ENCODE measurements around the gene ARHGAP1. TPM values are rescaled to one million over a fixed set of nuclear protein-coding genes. Genes with fewer than 3 reads are reported as not detected.

Gene ARHGAP1
- total RNA-seq, 1 experiment from 2014 or later = 65.4 TPM

GRCh38 chr11:46640036-46640788 lies 60.2 kb downstream of the ARHGAP1 start:
- Mint-ChIP-seq H3K27ac (ENCODE audit: unreplicated experiment) (peak overlapping the region; percentile 48), H3K36me3 (ENCODE audit: insufficient read depth, unreplicated experiment) (peaks cover 8% of the 10 kb centered on the region), H3K4me1 (ENCODE audit: low read depth, unreplicated experiment) (peaks cover 27% of the 10 kb centered on the region), H3K27me3 (ENCODE audit: unreplicated experiment) (no peaks in the 10 kb centered on the region), H3K4me3 (ENCODE audit: low read depth, unreplicated experiment) (peak overlapping the region; percentile 30), H3K9me3 (ENCODE audit: low read depth, unreplicated experiment) (no peaks in the 10 kb centered on the region)
- no peak for DNase-seq
- no peak for TF ChIP-seq CTCF (IDR thresholded peaks at IDR 0.05; ENCODE audit: unreplicated experiment)
- BruUV-seq (replicated peaks) = no TSS peak
- CTCF ChIA-PET = no interaction called here
- intact Hi-C loops (cut with micrococcal nuclease; ENCODE audit: unreplicated experiment) = no loop called here

- Mint-ChIP-seq H3K27ac (ENCODE audit: unreplicated experiment) (peak overlapping the region; percentile 48), H3K9me3 (ENCODE audit: low read depth, unreplicated experiment) (no peaks in the 10 kb centered on the region), H3K27me3 (ENCODE audit: unreplicated experiment) (no peaks in the 10 kb centered on the region), H3K36me3 (ENCODE audit: insufficient read depth, unreplicated experiment) (peaks cover 14% of the 10 kb centered on the region), H3K4me1 (ENCODE audit: low read depth, unreplicated experiment) (peaks cover 27% of the 10 kb centered on the region), H3K4me3 (ENCODE audit: low read depth, unreplicated experiment) (no peak overlapping the region)
- no peak for TF ChIP-seq CTCF (IDR thresholded peaks at IDR 0.05; ENCODE audit: unreplicated experiment)
- no TSS peak for BruUV-seq (replicated peaks)
- no peak for DNase-seq
- CTCF ChIA-PET = no interaction called here
- intact Hi-C loops (cut with micrococcal nuclease; ENCODE audit: unreplicated experiment) = no loop called here
These were observed 61.1 kb downstream of the ARHGAP1 start for GRCh38 chr11:46639197-46639839.

GRCh38 chr11:46637546-46637945 lies 62.9 kb downstream of the ARHGAP1 start:
- CTCF ChIA-PET = no interaction called here
- Mint-ChIP-seq H3K36me3 (ENCODE audit: insufficient read depth, unreplicated experiment) (peaks cover 14% of the 10 kb centered on the region), H3K4me1 (ENCODE audit: low read depth, unreplicated experiment) (peaks cover 27% of the 10 kb centered on the region), H3K27me3 (ENCODE audit: unreplicated experiment) (no peaks in the 10 kb centered on the region), H3K9me3 (ENCODE audit: low read depth, unreplicated experiment) (no peaks in the 10 kb centered on the region), H3K4me3 (ENCODE audit: low read depth, unreplicated experiment) (no peak overlapping the region), H3K27ac (ENCODE audit: unreplicated experiment) (no peak overlapping the region)
- intact Hi-C loops (cut with micrococcal nuclease; ENCODE audit: unreplicated experiment) = no loop called here
- BruUV-seq (replicated peaks) = no TSS peak
- TF ChIP-seq CTCF (IDR thresholded peaks at IDR 0.05; ENCODE audit: unreplicated experiment) = no peak
- DNase-seq = no peak

GRCh38 chr11:46635557-46636139 lies 64.8 kb downstream of the ARHGAP1 start:
- peaks cover 18% of the 10 kb centered on the region for H3K36me3 Mint-ChIP-seq (ENCODE audit: insufficient read depth, unreplicated experiment)
- no peak for TF ChIP-seq CTCF (IDR thresholded peaks at IDR 0.05; ENCODE audit: unreplicated experiment)

More at GRCh38 chr11:46635557-46636139, 64.8 kb downstream of the ARHGAP1 start:
- Mint-ChIP-seq H3K27ac (ENCODE audit: unreplicated experiment) (peak overlapping the region; percentile 61), H3K4me1 (ENCODE audit: low read depth, unreplicated experiment) (peaks cover 17% of the 10 kb centered on the region), H3K9me3 (ENCODE audit: low read depth, unreplicated experiment) (no peaks in the 10 kb centered on the region), H3K4me3 (ENCODE audit: low read depth, unreplicated experiment) (no peak overlapping the region), H3K27me3 (ENCODE audit: unreplicated experiment) (no peaks in the 10 kb centered on the region)
- intact Hi-C loops (cut with micrococcal nuclease; ENCODE audit: unreplicated experiment) = no loop called here
- no TSS peak for BruUV-seq (replicated peaks)
- no peak for DNase-seq
- CTCF ChIA-PET = no interaction called here

All from Calu3 (cell line).